AG09309 (cell line): ENCODE measurements around the gene SLC22A15.
A peak's percentile ranks its signal among the peaks of the same experiment; 100 is the strongest.

Experiments
- DNase-seq: peaks from one replicate; pipeline ENCODE4 v3.0.0-alpha.2; 2010; ENCODE audit warnings: low read depth
- H3K4me3 ChIP-seq: 2 replicates; pipeline ENCODE4 v1.5.1; 2011; ENCODE audit warnings: mild to moderate bottlenecking, low read depth, low read length, moderate library complexity; ENCODE audit not compliant: control insufficient read depth
- CTCF ChIP-seq: IDR thresholded peaks from 2 replicates; pipeline ENCODE4 v1.5.1; 2011; ENCODE audit warnings: mild to moderate bottlenecking, low read depth, low read length, inconsistent platforms; ENCODE audit not compliant: insufficient read depth, control insufficient read depth; ENCODE audit errors: missing control alignments

The SLC22A15 gene

DNA sequence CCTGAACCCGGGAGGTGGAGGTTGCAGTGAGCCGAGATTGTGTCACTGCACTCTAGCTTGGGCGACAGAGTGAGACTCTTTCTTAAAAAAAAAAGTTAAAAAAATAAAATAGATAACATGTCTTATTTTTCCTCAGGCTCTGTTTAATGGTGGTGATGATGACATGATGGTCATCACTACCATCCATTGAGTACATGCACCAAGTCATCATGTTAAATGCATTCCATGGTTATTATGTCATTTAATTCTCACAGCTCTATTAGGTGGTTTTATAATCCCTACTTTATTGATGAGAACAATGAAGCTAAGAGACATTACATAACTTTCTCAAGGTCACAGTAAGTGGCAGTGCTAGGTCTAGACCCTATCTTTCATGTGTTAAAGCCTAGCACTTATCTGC lies 100.5 kb downstream of the SLC22A15 start:
- no peak for TF ChIP-seq CTCF
- DNase-seq = no peak
- H3K4me3 ChIP-seq = no peak overlapping the region

GRCh38 chr1:116078699-116079223 lies 102.4 kb downstream of the SLC22A15 start:
- no peak overlapping the region for H3K4me3 ChIP-seq
- peak; percentile 11 for TF ChIP-seq CTCF
- DNase-seq = no peak

DNA sequence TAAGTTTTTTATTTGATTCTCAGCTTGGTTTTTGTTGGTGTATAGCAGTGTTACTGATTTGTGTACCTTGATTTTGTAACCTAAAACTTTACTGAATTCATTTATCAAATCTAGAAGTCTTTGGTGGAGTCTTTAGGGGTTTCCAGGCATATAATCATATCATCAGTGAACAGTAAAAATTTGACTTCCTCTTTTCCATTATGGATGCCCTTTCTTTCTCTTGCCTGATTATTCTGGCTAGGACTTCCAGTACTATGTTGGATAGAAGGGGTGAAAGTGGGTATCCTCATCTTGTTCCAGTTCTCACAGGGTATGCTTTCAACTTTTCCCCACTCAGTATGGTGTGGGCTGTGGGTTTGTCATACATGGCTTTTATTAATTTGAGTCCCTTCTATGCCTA lies 111.3 kb downstream of the SLC22A15 start:
- TF ChIP-seq CTCF = no peak
- DNase-seq = no peak

DNA sequence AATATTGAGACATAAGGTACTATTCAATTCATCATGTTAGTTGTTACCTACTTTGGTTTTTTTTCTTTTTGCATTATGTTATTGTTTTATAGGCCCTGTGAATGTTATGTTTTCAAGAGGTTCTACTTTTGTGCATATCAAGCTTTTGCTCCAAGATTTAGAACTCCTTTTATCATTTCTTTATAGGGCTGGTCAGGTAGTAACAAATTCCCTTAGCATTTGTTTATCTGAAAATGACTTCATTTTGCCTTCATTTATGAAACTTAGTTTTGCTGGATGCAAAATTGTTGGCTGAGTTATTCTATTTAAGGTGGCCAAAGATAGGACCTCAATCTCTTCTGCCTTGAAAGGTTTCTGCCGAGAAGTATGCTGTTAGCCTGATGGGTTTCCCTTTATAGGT lies 113.6 kb downstream of the SLC22A15 start:
- DNase-seq = no peak

More for the DNA sequence above, 111.3 kb downstream of the SLC22A15 start:
- H3K4me3 ChIP-seq = no peak overlapping the region

DNA sequence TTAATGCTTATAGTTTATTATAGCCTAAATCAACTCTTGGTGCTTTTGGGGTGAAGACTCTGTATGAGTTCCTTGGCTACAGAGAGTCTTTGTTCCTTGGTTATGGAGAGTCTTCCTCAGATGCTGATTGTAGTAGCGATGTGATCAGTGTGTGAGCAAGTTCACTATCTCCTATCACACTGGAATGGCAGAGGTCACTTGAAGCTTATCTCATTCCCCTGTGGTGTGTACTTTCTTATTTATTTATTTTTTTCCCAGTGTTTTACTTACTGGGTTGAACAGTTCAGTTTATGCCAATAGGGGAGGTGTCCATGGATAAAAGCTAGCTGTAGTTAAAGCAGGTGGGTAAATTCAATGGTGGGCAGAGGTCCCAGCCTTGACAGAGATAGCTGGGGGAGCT lies 114.8 kb downstream of the SLC22A15 start:
- no peak for DNase-seq
- TF ChIP-seq CTCF = no peak

More for the DNA sequence above, 113.6 kb downstream of the SLC22A15 start:
- no peak for TF ChIP-seq CTCF
- H3K4me3 ChIP-seq = no peak overlapping the region

GRCh38 chr1:116092752-116093489 lies 116.6 kb downstream of the SLC22A15 start:
- no peak for DNase-seq
- H3K4me3 ChIP-seq = no peak overlapping the region

More for the DNA sequence above, 114.8 kb downstream of the SLC22A15 start:
- H3K4me3 ChIP-seq = no peak overlapping the region

More at GRCh38 chr1:116092752-116093489, 116.6 kb downstream of the SLC22A15 start:
- no peak for TF ChIP-seq CTCF
